ENCODE data around the gene MEI1. TPM values are rescaled to one million over a fixed set of nuclear protein-coding genes. Genes with fewer than 3 reads are reported as not detected.
A peak's percentile ranks its signal among the peaks of the same experiment; 100 is the strongest.

The MEI1 gene
- total and polyA plus RNA-seq, 9 of the 15 experiments (the other 6 are each of a cell fraction or from before 2014, with no cell fraction given): 0.08 to 0.68 (median 0.18) TPM; not detected in 2

- Histone ChIP-seq H3K9me3 (replicated peaks; ENCODE audit: control insufficient read depth, insufficient read depth, low read depth, low read length) (no peaks in the 10 kb centered on the region), H3K9ac (ENCODE audit: insufficient read depth in 1 of 2, low read depth in 2 of 2, low read length in 2 of 2) (no peak overlapping the region), H4K20me1 (replicated peaks; ENCODE audit: control insufficient read depth, insufficient read depth, low read length) (no peaks in the 10 kb centered on the region), H3K4me1 (replicated peaks in 1 of 2; ENCODE audit: control insufficient read depth in 2 of 2, insufficient read depth in 2 of 2, low read length in 2 of 2) (peaks cover 0 to 6% of the 10 kb centered on the region in 2 experiments; a peak in 2 of 5 replicates), H3K4me3 (no peak overlapping the region), H3K4me2 (ENCODE audit: insufficient read depth, low read length) (peak overlapping the region; percentile 25; the same call in 1 of the 2 replicates), H3K9me1 (ENCODE audit: control insufficient read depth, insufficient read depth, low read length) (no peaks in the 10 kb centered on the region), H3K27ac (ENCODE audit: extremely low read depth, low read depth, low read length) (no peak overlapping the region), H3K79me2 (ENCODE audit: control insufficient read depth, insufficient read depth, low read length) (no peaks in the 10 kb centered on the region), H2AFZ (ENCODE audit: low read depth, low read length) (peak overlapping the region; percentile 87), H3K36me3 (ENCODE audit: control insufficient read depth, insufficient read depth, low read length) (no peaks in the 10 kb centered on the region), H3K27me3 (ENCODE audit: control insufficient read depth in 2 of 2, insufficient read depth in 2 of 2, low read length in 2 of 2) (no peaks in the 10 kb centered on the region)
- peak; percentile 25 to 59 (median 32) for DNase-seq (ENCODE audit: extremely low read depth in 1 of 4, low spot score in 3 of 4)
- 27% methylated on average over 9 of the region's 11 CpGs for WGBS (ENCODE audit: insufficient coverage, low coverage, missing lambda C conversion rate)
- peak; percentile 84 for ATAC-seq
- ChIA-PET POLR2A (interaction anchor here (0.6 to 2.2 kb wide), 8 partner anchors 10 to 92 kb away, joined by 3 to 10 read pairs (median 4); partner anchors contain the start of genes CCDC134 and SNU13), CTCF (ENCODE audit: low intra/inter-chr PET ratio) (no interaction called here)
- in situ Hi-C loops (cut with MboI): no loop called here
- FAIRE-seq: peak; percentile 11
- no TSS peak for BruUV-seq (replicated peaks)
- intact Hi-C loops (cut with micrococcal nuclease): no loop called here
- no peak for TF ChIP-seq ZNF609 (CRISPR knock-in tag; IDR thresholded peaks at IDR 0.05; ENCODE audit: borderline replicate concordance)
- TF ChIP-seq PBX2 (CRISPR knock-in tag; IDR thresholded peaks at IDR 0.05; ENCODE audit: low read depth): no peak
- peak; percentile 48 for TF ChIP-seq PBX2 (tag; conservative IDR thresholded peaks at IDR 0.05; ENCODE audit: low read depth)
- no peak for TF ChIP-seq NONO (IDR thresholded peaks at IDR 0.05; ENCODE audit: low read depth in 2 of 2, low read length in 1 of 2)
- no peak for TF ChIP-seq HMG20B (CRISPR knock-in tag; IDR thresholded peaks at IDR 0.05)
- 0 out of 2 replicates have a peak, but pooled peaks have one; percentile 31 for TF ChIP-seq CREB3L1 (IDR thresholded peaks at IDR 0.05; ENCODE audit: borderline replicate concordance, low read depth)
- TF ChIP-seq GABPA (tag; conservative IDR thresholded peaks at IDR 0.05; ENCODE audit: low read depth): peak; percentile 69
- TF ChIP-seq ATF4 (CRISPR knock-in tag; IDR thresholded peaks at IDR 0.05): no peak
- no peak for TF ChIP-seq PCBP2 (IDR thresholded peaks at IDR 0.05; ENCODE audit: low read depth, low read length, poor library complexity, severe bottlenecking)
Observed at GRCh38 chr22:41780746-41781505, 81.6 kb downstream of the MEI1 start.

Data from K562 (cell line).